GM12878 (cell line): ENCODE results near the gene ARHGEF3. TPM values are rescaled to one million over a fixed set of nuclear protein-coding genes. Genes with fewer than 3 reads are reported as not detected.

Experiments used
- ATF7 ChIP-seq: fragments of 450-650 bp; IDR thresholded peaks from 2 replicates; pipeline ENCODE4 v1.6.1; 2016; ENCODE audit warnings: low read depth, mild to moderate bottlenecking
- CHD4 ChIP-seq: fragments of 200-600 bp; sonication (generic); IDR thresholded peaks from 2 replicates; pipeline ENCODE4 v1.6.1; 2016; ENCODE audit warnings: mild to moderate bottlenecking
- ETV6 ChIP-seq, 2 experiments: fragments of 450-650 bp in 1 of 2; IDR thresholded peaks in 1 of 2; conservative IDR thresholded peaks in 1 of 2; 2 replicates each; pipeline ENCODE4 v1.6.1; 2014; ENCODE audit warnings: antibody characterized with exemption in 1 of 2, borderline replicate concordance in 1 of 2, low read depth in 1 of 2, mild to moderate bottlenecking in 1 of 2, moderate library complexity in 1 of 2
- FOXM1 ChIP-seq: IDR thresholded peaks from 2 replicates; pipeline ENCODE4 v1.6.1; 2012; ENCODE audit warnings: low read depth, mild to moderate bottlenecking, inconsistent platforms, low read length, moderate library complexity
- IKZF1 ChIP-seq: fragments of 450-650 bp; conservative IDR thresholded peaks from 2 replicates; pipeline ENCODE4 v1.6.1; 2017; ENCODE audit warnings: antibody characterized with exemption, mild to moderate bottlenecking
- MEF2A ChIP-seq: IDR thresholded peaks from 2 replicates; pipeline ENCODE4 v1.6.1; 2011; ENCODE audit warnings: low read depth, mild to moderate bottlenecking, low read length, moderate library complexity; ENCODE audit not compliant: insufficient read depth
- MXI1 ChIP-seq: fragments of 150-350 bp; IDR thresholded peaks from 2 replicates; pipeline ENCODE4 v1.6.1; 2011; ENCODE audit warnings: low read depth, mild to moderate bottlenecking, inconsistent platforms, low read length, improper control_type of control experiment
- PBX3 ChIP-seq: IDR thresholded peaks from 2 replicates; pipeline ENCODE4 v1.6.1; 2011; ENCODE audit warnings: mild to moderate bottlenecking, low read depth, low read length, moderate library complexity; ENCODE audit not compliant: insufficient replicate concordance
- RB1 ChIP-seq: fragments of 450-650 bp; formaldehyde crosslinking; IDR thresholded peaks from 2 replicates; pipeline ENCODE4 v1.6.1; 2017; ENCODE audit warnings: mild to moderate bottlenecking, borderline replicate concordance
- REST ChIP-seq: IDR thresholded peaks from 2 replicates; pipeline ENCODE4 v1.6.1; 2012; ENCODE audit warnings: mild to moderate bottlenecking, low read depth, low read length
- RUNX3 ChIP-seq: IDR thresholded peaks from 2 replicates; pipeline ENCODE4 v1.6.1; 2012; ENCODE audit warnings: low read length, inconsistent platforms
- SREBF2 ChIP-seq: IDR thresholded peaks from 2 replicates; pipeline ENCODE4 v1.6.1; 2012; ENCODE audit warnings: mild to moderate bottlenecking, low read length
- STAT3 ChIP-seq: IDR thresholded peaks from 2 replicates; pipeline ENCODE4 v1.6.1; 2011; ENCODE audit warnings: low read depth, low read length, improper control_type of control experiment
- ZBED1 ChIP-seq: IDR thresholded peaks from 2 replicates; pipeline ENCODE4 v1.6.1; 2016; ENCODE audit warnings: borderline replicate concordance
- ZBTB33 ChIP-seq: fragments of 450-650 bp; IDR thresholded peaks from 2 replicates; pipeline ENCODE4 v1.6.1; 2017; ENCODE audit warnings: mild to moderate bottlenecking
- ZNF384 ChIP-seq: IDR thresholded peaks from 2 replicates; pipeline ENCODE4 v1.6.1; 2012; ENCODE audit warnings: low read depth, mild to moderate bottlenecking, low read length, improper control_type of control experiment, borderline replicate concordance
- ZNF592 ChIP-seq: fragments of 450-650 bp; IDR thresholded peaks from 2 replicates; pipeline ENCODE4 v1.6.1; 2017; ENCODE audit warnings: mild to moderate bottlenecking, moderate library complexity
- ZSCAN29 ChIP-seq: fragments of 450-650 bp; IDR thresholded peaks from 2 replicates; pipeline ENCODE4 v1.6.1; 2017; ENCODE audit warnings: mild to moderate bottlenecking, moderate library complexity
- polyA plus RNA-seq, 11 experiments: library from polyadenylated mRNA; depleted of rRNA in 4 of 11; unstranded in 6 of 11; stranded (reverse) in 5 of 11; fragments of >200 nt; fragmentation: Nextera tagmentation in 4 of 11; fragmentation: Illumina TruSeq in 1 of 11; extraction: Ambion mirVana in 4 of 11; extraction: Trizol in 1 of 11; gene quantifications; 1 replicate in 1 of 11; 2 replicates in 10 of 11; pipeline versions ENCODE4 v1.2.1 to v1.2.3, GENCODE V29; 2011 to 2016; ENCODE audit warnings: inconsistent platforms in 2 of 11, missing spikeins in 2 of 11, low read depth in 1 of 11
- total RNA-seq, 4 experiments: library from RNA; depleted of rRNA in 3 of 4; stranded (reverse); fragments of >200 nt in 3 of 4; fragmentation: Illumina TruSeq in 1 of 4; extraction: Trizol in 1 of 4; gene quantifications; 2 replicates each; pipeline versions ENCODE4 v1.2.1 to v1.2.3, GENCODE V29; 2013 to 2021

Gene ARHGEF3
- total and polyA plus RNA-seq, 10 of the 15 experiments (the other 5 are each of a cell fraction or from before 2014, with no cell fraction given) = 21.8 to 78.7 (median 56.2) TPM

- TF ChIP-seq ZBTB33 = peak; percentile 83
- peak; percentile 94 for TF ChIP-seq RUNX3
- TF ChIP-seq ZNF592 = peak; percentile 66
- TF ChIP-seq IKZF1 = peak; percentile 81
- TF ChIP-seq ZSCAN29 = no peak
- TF ChIP-seq STAT3 = 0 out of 2 replicates have a peak, but pooled peaks have one; percentile 33
- TF ChIP-seq REST = no peak
- TF ChIP-seq ZNF384 = no peak
- TF ChIP-seq SREBF2 = no peak
- no peak for TF ChIP-seq MXI1
- peak; percentile 97 for TF ChIP-seq FOXM1
- TF ChIP-seq PBX3 = no peak
- 0 out of 2 replicates have a peak, but pooled peaks have one; percentile 32 for TF ChIP-seq ATF7
- TF ChIP-seq ZBED1 = 0 out of 2 replicates have a peak, but pooled peaks have one; percentile 52
- TF ChIP-seq MEF2A = peak; percentile 96
- 0 out of 4 replicates have a peak, but pooled peaks of 1 of the 2 experiments have one; percentile 21 for TF ChIP-seq ETV6 (conservative IDR thresholded peaks at IDR 0.05 in 1 of 2, IDR thresholded peaks at IDR 0.05 in 1 of 2; ENCODE audit: borderline replicate concordance in 1 of 2, low read depth in 1 of 2)
- no peak for TF ChIP-seq RB1
- TF ChIP-seq CHD4 = no peak
Measured at GRCh38 chr3:56772952-56773938, 28.5 kb downstream of the ARHGEF3 start (continued).
